T-helper 17 cell (primary cell): ENCODE results near the gene EPS8L2. TPM values are rescaled to one million over a fixed set of nuclear protein-coding genes. Genes with fewer than 3 reads are reported as not detected.
A peak's percentile ranks its signal among the peaks of the same experiment; 100 is the strongest.

Source experiments
- ATAC-seq: fragments of 150-1000 bp; cut with Tn5 transposase; 2 replicates; pipeline ENCODE4 v1.10.0; 2021; ENCODE audit warnings: mild to moderate bottlenecking, moderate library complexity
- DNase-seq, 3 donors: peaks; one replicate each; pipeline versions ENCODE4 v3.0.0 to v3.0.0-alpha.2; 2020 to 2021
- H3K9me3 ChIP-seq: one replicate; pipeline ENCODE4 v1.7.0; 2013; ENCODE audit warnings: low read length, mild to moderate bottlenecking; ENCODE audit not compliant: control insufficient read depth, poor library complexity, severe bottlenecking
- H3K27ac Mint-ChIP-seq: one replicate; pipeline ENCODE4 v1.8.0; 2022; ENCODE audit warnings: mild to moderate bottlenecking, moderate library complexity, mixed read lengths
- H3K27me3 Mint-ChIP-seq: one replicate; pipeline ENCODE4 v1.8.0; 2022; ENCODE audit warnings: mixed read lengths
- H3K36me3 Mint-ChIP-seq: one replicate; pipeline ENCODE4 v1.8.0; 2022; ENCODE audit warnings: low read depth, mixed read lengths
- H3K4me1 Mint-ChIP-seq: one replicate; pipeline ENCODE4 v1.8.0; 2022; ENCODE audit warnings: mild to moderate bottlenecking, mixed read lengths
- H3K4me3 Mint-ChIP-seq: one replicate; pipeline ENCODE4 v1.8.0; 2022; ENCODE audit warnings: mild to moderate bottlenecking, moderate library complexity, mixed read lengths
- total RNA-seq, 4 donors: library from RNA in 2 of 4; stranded (reverse) in 2 of 4; gene quantifications; one replicate each; pipeline ENCODE4 v1.2.3 and lab custom pipeline; 2022 to 2026

Gene EPS8L2
- total RNA-seq, 2 donors from 2014 or later, result 6.8 to 11.7 TPM

GRCh38 chr11:702462-703461, 3.3 kb upstream of the EPS8L2 start:
- no peaks in the 10 kb centered on the region for H3K36me3 Mint-ChIP-seq
- H3K27ac Mint-ChIP-seq, result no peak overlapping the region
- H3K9me3 ChIP-seq, result no peaks in the 10 kb centered on the region
- H3K4me1 Mint-ChIP-seq, result peaks cover 5% of the 10 kb centered on the region
- H3K27me3 Mint-ChIP-seq, result peaks cover 8% of the 10 kb centered on the region
- DNase-seq, result no peak
- no peak overlapping the region for H3K4me3 Mint-ChIP-seq
- ATAC-seq, result no peak

DNA sequence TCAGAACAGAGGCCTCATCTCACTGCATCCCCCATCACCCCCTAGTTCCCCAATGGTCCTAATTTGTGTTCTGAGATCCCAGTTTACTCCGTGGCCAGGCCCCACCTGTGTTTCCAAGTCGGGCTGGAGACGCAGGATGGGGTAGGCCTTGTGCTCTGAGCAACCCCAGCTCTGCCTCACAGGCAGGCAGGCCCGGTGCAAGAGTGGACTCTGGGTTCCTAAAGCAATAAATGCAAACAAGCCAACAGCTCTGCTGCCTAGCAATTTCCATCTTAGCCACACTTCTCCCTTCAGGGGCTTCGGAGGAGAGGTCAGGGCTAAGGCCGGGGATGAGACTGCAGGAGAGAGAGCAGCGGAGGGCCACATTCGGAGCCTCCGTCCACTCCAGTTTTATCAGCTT, 2.5 kb upstream of the EPS8L2 start:
- H3K27me3 Mint-ChIP-seq, result peaks cover 11% of the 10 kb centered on the region
- H3K4me3 Mint-ChIP-seq, result no peak overlapping the region
- no peaks in the 10 kb centered on the region for H3K36me3 Mint-ChIP-seq
- DNase-seq, result no peak
- no peak for ATAC-seq
- H3K9me3 ChIP-seq, result no peaks in the 10 kb centered on the region
- no peak overlapping the region for H3K27ac Mint-ChIP-seq
- peaks cover 3% of the 10 kb centered on the region for H3K4me1 Mint-ChIP-seq

DNA sequence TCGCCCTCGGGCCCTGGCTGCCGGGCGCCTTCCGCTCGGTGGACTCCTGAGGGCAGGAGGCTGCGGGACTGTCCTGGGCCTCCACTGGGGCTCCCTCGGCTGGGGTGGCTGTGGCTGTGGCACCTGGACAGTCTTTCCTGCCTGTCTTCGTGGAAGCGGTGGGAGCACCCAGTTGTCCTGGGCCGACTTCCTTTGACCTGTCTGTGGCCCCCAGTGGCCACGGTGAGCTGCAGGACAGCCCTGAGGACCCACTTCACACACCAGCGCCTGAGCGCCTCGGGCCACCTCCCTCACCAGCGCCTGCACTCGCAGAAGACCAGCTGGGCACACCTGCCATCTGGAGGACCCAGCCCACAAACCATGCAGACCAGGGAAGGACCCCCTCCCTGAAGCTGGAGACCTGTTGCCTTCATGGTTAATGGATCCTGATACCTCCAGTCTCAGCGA, 1.8 kb upstream of the EPS8L2 start:
- DNase-seq (no peak), ATAC-seq (no peak)
- Mint-ChIP-seq H3K4me1 (peaks cover 3% of the 10 kb centered on the region), H3K4me3 (no peak overlapping the region), H3K36me3 (no peaks in the 10 kb centered on the region), H3K27me3 (peaks cover 11% of the 10 kb centered on the region), H3K27ac (no peak overlapping the region)
- no peaks in the 10 kb centered on the region for H3K9me3 ChIP-seq

- Mint-ChIP-seq H3K27me3 (peaks cover 11% of the 10 kb centered on the region), H3K4me1 (peaks cover 3% of the 10 kb centered on the region), H3K27ac (no peak overlapping the region), H3K36me3 (no peaks in the 10 kb centered on the region), H3K4me3 (peak overlapping the region; percentile 33)
- no peaks in the 10 kb centered on the region for H3K9me3 ChIP-seq
- ATAC-seq (no peak), DNase-seq (no peak)
Measured at GRCh38 chr11:704781-705645, 1.0 kb upstream of the EPS8L2 start.

GRCh38 chr11:706439-706956, 467 bp downstream of the EPS8L2 start:
- no peak for ATAC-seq

DNA sequence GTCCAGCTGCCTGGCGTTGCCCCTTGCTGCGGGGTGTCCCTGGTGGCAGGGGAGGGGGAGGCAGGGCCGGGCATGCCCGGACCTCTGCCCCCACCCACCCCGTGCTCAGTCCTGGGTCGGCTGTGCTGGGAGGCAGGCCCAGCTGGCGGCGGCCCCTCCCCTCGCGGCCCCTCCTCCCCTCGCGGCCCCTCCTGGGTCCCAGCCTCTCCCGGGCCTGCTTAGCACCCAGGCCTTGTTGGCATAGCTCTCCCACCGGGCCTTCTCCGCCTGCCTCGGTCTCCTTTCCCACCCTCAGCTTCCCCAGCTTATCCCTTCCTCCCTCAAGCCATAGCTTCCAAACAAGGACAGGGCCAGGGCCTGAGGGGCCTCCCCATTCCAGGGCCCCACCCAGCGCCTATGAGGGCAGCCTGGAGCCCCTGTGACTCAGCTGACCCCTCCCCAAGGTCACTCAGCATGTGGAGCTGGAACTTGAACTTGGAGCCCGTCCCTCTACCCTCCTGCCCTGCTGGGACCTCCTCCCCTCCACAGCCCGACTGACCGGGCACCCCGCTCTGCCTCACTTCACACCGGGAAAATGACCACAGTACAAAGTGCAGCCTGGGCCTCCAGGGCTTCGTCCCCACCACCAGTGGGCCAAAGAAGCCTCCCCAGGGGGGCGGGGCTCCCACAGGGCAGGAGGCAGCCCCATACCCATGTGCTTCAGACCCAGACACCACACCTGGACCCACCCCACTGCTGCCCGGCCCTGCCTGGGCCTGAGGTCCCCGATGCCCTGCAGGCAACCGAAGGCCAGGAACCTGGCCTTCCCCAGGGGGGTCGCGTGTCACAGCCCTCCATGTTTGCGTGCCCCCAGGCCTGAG, 1.2 kb downstream of the EPS8L2 start:
- no peaks in the 10 kb centered on the region for H3K9me3 ChIP-seq
- no peak for ATAC-seq
- no peak for DNase-seq
- Mint-ChIP-seq H3K4me1 (peaks cover 12% of the 10 kb centered on the region), H3K36me3 (no peaks in the 10 kb centered on the region), H3K4me3 (peak overlapping the region; percentile 77), H3K27ac (no peak overlapping the region), H3K27me3 (peaks cover 16% of the 10 kb centered on the region)

More at GRCh38 chr11:706439-706956, 467 bp downstream of the EPS8L2 start:
- no peak for DNase-seq
- H3K36me3 Mint-ChIP-seq, result no peaks in the 10 kb centered on the region
- H3K4me3 Mint-ChIP-seq, result no peak overlapping the region
- no peak overlapping the region for H3K27ac Mint-ChIP-seq
- H3K27me3 Mint-ChIP-seq, result peaks cover 16% of the 10 kb centered on the region
- H3K4me1 Mint-ChIP-seq, result peaks cover 12% of the 10 kb centered on the region
- H3K9me3 ChIP-seq, result no peaks in the 10 kb centered on the region

GRCh38 chr11:707817-708420, 1.9 kb downstream of the EPS8L2 start:
- Mint-ChIP-seq H3K36me3 (no peaks in the 10 kb centered on the region), H3K27ac (no peak overlapping the region), H3K27me3 (peaks cover 16% of the 10 kb centered on the region), H3K4me1 (peaks cover 12% of the 10 kb centered on the region), H3K4me3 (no peak overlapping the region)
- no peak for ATAC-seq
- DNase-seq, result no peak
- no peaks in the 10 kb centered on the region for H3K9me3 ChIP-seq

DNA sequence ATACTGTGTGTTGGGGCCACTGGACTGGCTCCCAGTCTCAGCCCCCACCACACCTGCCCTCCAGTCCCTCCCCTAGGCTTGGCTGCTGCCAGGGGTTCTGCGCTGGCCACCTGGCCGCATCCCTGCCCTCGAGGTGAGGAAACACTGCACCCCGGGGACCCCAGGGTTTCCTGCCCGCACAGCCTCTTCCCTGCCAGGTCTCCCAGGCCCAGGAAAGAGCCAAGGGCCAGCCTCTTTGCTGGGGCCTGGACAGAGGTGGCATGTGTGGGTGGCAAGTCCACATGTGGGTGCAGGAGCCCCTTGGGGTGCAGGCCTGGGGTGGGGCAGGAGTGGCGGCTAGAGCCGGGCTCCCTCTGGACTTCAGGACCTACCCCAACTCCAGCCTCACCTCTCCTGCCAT, 2.5 kb downstream of the EPS8L2 start:
- Mint-ChIP-seq H3K4me1 (peaks cover 12% of the 10 kb centered on the region), H3K27me3 (peaks cover 16% of the 10 kb centered on the region), H3K36me3 (no peaks in the 10 kb centered on the region), H3K27ac (no peak overlapping the region), H3K4me3 (no peak overlapping the region)
- ATAC-seq (no peak), DNase-seq (no peak)
- H3K9me3 ChIP-seq, result no peaks in the 10 kb centered on the region

GRCh38 chr11:709109-709997, 3.3 kb downstream of the EPS8L2 start:
- Mint-ChIP-seq H3K27me3 (peaks cover 16% of the 10 kb centered on the region), H3K27ac (no peak overlapping the region), H3K36me3 (no peaks in the 10 kb centered on the region), H3K4me1 (peaks cover 12% of the 10 kb centered on the region), H3K4me3 (no peak overlapping the region)
- no peaks in the 10 kb centered on the region for H3K9me3 ChIP-seq
- ATAC-seq (no peak), DNase-seq (no peak)

- Mint-ChIP-seq H3K4me1 (peaks cover 9% of the 10 kb centered on the region), H3K4me3 (no peak overlapping the region), H3K27ac (no peak overlapping the region), H3K36me3 (peaks cover 3% of the 10 kb centered on the region), H3K27me3 (peaks cover 5% of the 10 kb centered on the region)
- ATAC-seq, result no peak
- DNase-seq, result no peak
- no peaks in the 10 kb centered on the region for H3K9me3 ChIP-seq
Measured at GRCh38 chr11:714436-714835, 8.4 kb downstream of the EPS8L2 start.

DNA sequence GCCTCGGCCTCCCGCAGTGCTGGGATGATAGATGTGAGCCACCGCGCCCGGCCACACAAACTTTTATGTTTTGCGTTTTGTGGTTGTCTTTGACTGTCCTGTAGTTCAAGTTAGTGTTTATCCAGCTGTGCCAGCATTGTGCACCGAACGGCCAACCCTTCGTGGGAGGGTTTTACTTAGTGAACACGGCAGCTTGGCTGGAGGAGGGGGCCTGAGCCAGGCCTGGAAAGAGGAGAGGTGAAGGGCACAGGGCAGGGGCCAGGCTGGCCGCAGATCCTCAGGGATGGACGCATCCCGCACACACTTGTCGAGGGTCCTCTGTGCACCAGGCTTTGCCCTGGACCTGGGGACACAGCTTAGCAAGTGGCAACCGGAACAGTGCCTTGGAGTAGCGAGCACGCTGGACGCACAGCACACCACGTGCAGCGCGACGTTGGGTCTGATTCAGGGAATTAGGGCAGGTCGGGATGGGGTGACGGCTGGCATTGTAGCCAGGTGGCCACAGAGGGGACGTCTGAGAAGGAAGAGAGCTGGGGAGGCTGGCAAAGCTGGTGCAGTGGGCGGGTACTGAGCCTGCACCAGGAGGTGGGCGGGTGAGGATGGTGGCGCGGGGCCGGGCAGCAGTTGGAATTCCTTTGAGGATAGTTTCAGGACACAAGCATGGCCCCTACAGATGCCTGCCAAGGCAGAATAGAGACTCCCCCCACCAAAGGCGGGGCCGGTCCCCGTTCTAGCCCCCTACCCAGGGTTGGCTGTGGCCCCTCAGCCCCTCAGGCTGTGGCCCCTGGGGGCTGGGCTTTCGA, 13.4 kb downstream of the EPS8L2 start:
- ATAC-seq (no peak), DNase-seq (no peak)
- Mint-ChIP-seq H3K4me3 (peak overlapping the region; percentile 73), H3K27ac (no peak overlapping the region), H3K27me3 (peaks cover 6% of the 10 kb centered on the region), H3K4me1 (peaks cover 9% of the 10 kb centered on the region), H3K36me3 (peaks cover 5% of the 10 kb centered on the region)
- H3K9me3 ChIP-seq, result no peaks in the 10 kb centered on the region
